IPS-11a (cell line): ENCODE data around the gene SWAP70.
"Not testable (repeated sequence)": the region's sequence is repeated elsewhere in the genome, so short reads cannot be mapped to it uniquely, and the experiment has no call there.

ENCODE experiments used
- H3K4me3 ChIP-seq: one replicate; pipeline ENCODE4 v1.5.1; 2013; ENCODE audit warnings: low read depth, low read length, control low read depth

SWAP70 gene

GRCh38 chr11:9718147-9718546 lies 54.3 kb downstream of the SWAP70 start:
- H3K4me3 ChIP-seq, result no peak overlapping the region

GRCh38 chr11:9719566-9720289 lies 55.9 kb downstream of the SWAP70 start:
- H3K4me3 ChIP-seq, result no peak overlapping the region

- H3K4me3 ChIP-seq, result no peak overlapping the region
Measured at GRCh38 chr11:9720290-9720630, 56.4 kb downstream of the SWAP70 start.

GRCh38 chr11:9722023-9722422 lies 58.1 kb downstream of the SWAP70 start:
- H3K4me3 ChIP-seq, result no peak overlapping the region

GRCh38 chr11:9722893-9723292 lies 59.0 kb downstream of the SWAP70 start:
- no peak overlapping the region for H3K4me3 ChIP-seq

- no peak overlapping the region for H3K4me3 ChIP-seq
Measured at GRCh38 chr11:9726321-9727022, 62.6 kb downstream of the SWAP70 start.

GRCh38 chr11:9728058-9728457 lies 64.2 kb downstream of the SWAP70 start:
- no peak overlapping the region for H3K4me3 ChIP-seq

- H3K4me3 ChIP-seq, result no peak overlapping the region
Measured at GRCh38 chr11:9731256-9731655, 67.4 kb downstream of the SWAP70 start.

GRCh38 chr11:9732453-9732852 lies 68.6 kb downstream of the SWAP70 start:
- no peak overlapping the region for H3K4me3 ChIP-seq

GRCh38 chr11:9733212-9733611 lies 69.3 kb downstream of the SWAP70 start:
- no peak overlapping the region for H3K4me3 ChIP-seq

GRCh38 chr11:9735236-9735635 lies 71.4 kb downstream of the SWAP70 start:
- no peak overlapping the region for H3K4me3 ChIP-seq

GRCh38 chr11:9735919-9736318 lies 72.0 kb downstream of the SWAP70 start:
- no peak overlapping the region for H3K4me3 ChIP-seq

GRCh38 chr11:9736365-9736764 lies 72.5 kb downstream of the SWAP70 start:
- no peak overlapping the region for H3K4me3 ChIP-seq

GRCh38 chr11:9738116-9738515 lies 74.2 kb downstream of the SWAP70 start:
- no peak overlapping the region for H3K4me3 ChIP-seq

- no peak overlapping the region for H3K4me3 ChIP-seq
Measured at GRCh38 chr11:9738707-9739106, 74.8 kb downstream of the SWAP70 start.

GRCh38 chr11:9739123-9739900 lies 75.4 kb downstream of the SWAP70 start:
- H3K4me3 ChIP-seq, result no peak overlapping the region

- no peak overlapping the region for H3K4me3 ChIP-seq
Measured at GRCh38 chr11:9740202-9740883, 76.5 kb downstream of the SWAP70 start.

- H3K4me3 ChIP-seq, result no peak overlapping the region
Measured at GRCh38 chr11:9741260-9741659, 77.4 kb downstream of the SWAP70 start.

GRCh38 chr11:9743512-9743911 lies 79.6 kb downstream of the SWAP70 start:
- H3K4me3 ChIP-seq, result not testable (repeated sequence)

GRCh38 chr11:9745411-9746211 lies 81.7 kb downstream of the SWAP70 start:
- H3K4me3 ChIP-seq, result no peak overlapping the region

- no peak overlapping the region for H3K4me3 ChIP-seq
Measured at GRCh38 chr11:9747229-9747628, 83.4 kb downstream of the SWAP70 start.
